GM11168 (cell line): ENCODE data around the gene ATXN7L1.
"Not testable (repeated sequence)": the region's sequence is repeated elsewhere in the genome, so short reads cannot be mapped to it uniquely, and the experiment has no call there.

Experiments used
- in situ Hi-C: fragments of 300-500 bp; cut with MboI; formaldehyde crosslinking; loops from one replicate; pipeline ENCODE4 v1.12.0; 2022; ENCODE audit warnings: low sequenced_read_pairs; ENCODE audit not compliant: unreplicated experiment

The ATXN7L1 gene

DNA sequence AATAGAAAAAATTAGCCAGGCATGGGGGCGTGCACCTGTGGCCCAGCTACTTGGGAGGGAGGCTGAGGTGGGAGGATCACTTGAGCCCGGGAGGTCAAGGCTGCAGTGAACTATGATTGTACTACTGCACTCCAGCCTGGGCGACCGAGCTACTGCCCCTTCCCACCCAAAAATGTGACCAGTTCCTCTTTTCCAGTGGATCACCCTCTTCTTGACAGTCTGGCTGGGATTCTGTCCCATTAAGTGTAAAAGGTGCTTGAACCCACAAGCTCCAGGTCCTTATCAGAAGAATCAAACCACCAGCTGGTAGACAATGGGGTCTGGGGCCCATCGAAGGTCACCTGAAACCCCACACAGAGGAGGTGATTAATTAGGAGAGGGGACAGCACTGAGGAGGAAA is 14.1 kb downstream of the ATXN7L1 start:
- in situ Hi-C loops = no loop called here

- in situ Hi-C loops = no loop called here
These were observed 15.2 kb downstream of the ATXN7L1 start for GRCh38 chr7:105861224-105861623.

DNA sequence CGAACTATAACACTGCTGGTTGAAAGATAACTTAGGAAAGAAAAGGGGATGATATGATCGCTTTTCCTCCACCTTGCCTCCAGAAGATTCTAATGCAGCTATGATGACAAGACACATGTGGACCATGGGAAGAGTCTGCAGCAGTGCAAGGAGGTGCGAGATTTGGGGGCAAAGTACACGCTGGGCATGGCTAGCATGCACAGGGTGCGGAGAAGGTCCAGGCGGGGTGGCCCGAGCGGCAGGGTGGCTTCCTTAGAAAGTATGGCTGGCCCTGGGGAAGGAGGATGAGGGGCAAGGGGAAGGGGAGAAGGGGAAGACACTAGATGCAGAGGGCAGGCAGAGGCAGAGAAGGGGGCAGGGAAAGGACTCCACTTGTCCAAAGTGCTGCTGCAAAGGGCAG is 15.6 kb downstream of the ATXN7L1 start:
- in situ Hi-C loops = no loop called here

GRCh38 chr7:105857009-105857952 is 19.1 kb downstream of the ATXN7L1 start:
- in situ Hi-C loops = no loop called here

- in situ Hi-C loops = no loop called here
These were observed 21.9 kb downstream of the ATXN7L1 start for GRCh38 chr7:105854498-105854897.

DNA sequence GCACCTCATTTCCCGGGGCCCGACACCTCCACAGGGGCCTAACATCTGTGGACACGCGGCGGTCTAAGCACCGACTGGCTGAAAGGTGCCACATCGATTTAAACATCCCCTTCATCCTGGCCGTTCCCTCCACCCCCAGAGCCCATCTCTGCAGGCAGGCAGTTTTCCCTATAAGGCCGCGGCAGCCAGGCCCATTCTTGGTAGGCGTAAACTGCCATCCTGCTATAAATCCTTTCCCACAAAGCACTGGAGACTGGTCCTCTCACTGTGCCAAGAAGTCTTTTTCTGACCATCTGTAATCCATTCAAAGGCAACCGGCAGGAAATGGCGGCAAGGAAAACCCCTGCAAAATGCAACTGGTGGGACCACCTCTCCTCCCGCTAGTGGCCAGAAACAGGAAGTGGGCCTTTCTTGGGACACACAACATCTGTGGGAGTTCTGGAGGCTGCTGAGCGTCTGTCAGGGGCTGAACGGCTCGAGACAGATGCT is 22.4 kb downstream of the ATXN7L1 start:
- in situ Hi-C loops = no loop called here

GRCh38 chr7:105851064-105851463 is 25.3 kb downstream of the ATXN7L1 start:
- in situ Hi-C loops = no loop called here

GRCh38 chr7:105849122-105849855 is 27.1 kb downstream of the ATXN7L1 start:
- in situ Hi-C loops = no loop called here

DNA sequence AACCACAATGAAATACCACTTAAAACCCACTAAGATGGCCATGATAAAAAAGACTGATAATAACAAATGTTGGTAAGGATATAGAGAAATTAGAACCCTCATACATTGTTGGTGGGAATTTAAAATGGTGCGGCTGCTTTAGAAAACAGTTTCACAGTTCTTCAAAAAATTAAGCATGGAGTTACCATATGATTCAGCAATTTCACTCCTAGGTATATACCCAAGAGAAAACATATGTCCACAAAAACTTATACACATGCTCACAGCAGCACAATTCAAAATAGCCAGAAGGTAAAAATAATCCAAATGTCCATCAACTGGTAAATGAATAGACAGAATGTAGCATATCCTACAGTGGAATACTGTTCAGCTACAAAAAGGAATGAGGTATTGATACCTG is 30.0 kb downstream of the ATXN7L1 start:
- in situ Hi-C loops = no loop called here

DNA sequence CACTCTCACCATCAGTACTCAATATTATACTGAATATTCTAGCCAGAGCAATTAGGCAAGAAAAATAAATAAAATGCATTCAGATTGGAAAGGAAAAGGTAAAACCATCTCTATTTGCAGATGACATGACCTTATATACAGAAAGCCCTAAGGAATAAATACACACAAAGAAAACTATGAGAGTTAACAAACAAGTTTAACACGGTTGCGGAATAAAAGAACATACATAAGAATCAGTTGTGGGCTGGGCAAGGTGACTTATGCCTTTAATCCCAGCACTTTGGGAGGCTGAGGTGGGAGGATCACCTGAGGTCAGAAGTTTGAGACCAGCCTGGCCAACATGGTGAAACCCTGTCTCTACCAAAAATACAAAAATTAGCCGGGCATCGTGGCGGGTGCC is 31.7 kb downstream of the ATXN7L1 start:
- in situ Hi-C loops = not testable (repeated sequence)

GRCh38 chr7:105841866-105842265 is 34.5 kb downstream of the ATXN7L1 start:
- in situ Hi-C loops = no loop called here

- in situ Hi-C loops = no loop called here
These were observed 35.2 kb downstream of the ATXN7L1 start for GRCh38 chr7:105840981-105841749.

DNA sequence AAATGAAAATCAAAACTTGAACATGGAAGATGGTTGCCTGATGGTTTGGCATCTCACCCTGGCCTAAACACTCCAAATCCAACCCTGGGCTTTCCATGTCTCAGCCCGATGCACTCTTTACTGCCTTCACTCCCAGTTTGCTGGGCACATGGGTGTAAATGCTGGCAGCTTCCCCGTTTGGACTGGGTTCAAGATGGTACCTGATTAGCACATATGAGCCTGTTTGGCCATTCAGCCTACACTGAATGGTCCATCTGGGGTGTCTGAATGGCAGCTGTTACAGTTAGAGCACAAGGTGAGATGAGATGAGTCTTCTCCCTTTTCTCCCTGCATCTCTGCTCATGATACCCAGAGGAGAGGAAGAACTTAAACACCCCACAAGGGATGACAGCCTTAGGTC is 37.1 kb downstream of the ATXN7L1 start:
- in situ Hi-C loops = no loop called here

GRCh38 chr7:105838627-105839231 is 37.7 kb downstream of the ATXN7L1 start:
- in situ Hi-C loops = no loop called here

DNA sequence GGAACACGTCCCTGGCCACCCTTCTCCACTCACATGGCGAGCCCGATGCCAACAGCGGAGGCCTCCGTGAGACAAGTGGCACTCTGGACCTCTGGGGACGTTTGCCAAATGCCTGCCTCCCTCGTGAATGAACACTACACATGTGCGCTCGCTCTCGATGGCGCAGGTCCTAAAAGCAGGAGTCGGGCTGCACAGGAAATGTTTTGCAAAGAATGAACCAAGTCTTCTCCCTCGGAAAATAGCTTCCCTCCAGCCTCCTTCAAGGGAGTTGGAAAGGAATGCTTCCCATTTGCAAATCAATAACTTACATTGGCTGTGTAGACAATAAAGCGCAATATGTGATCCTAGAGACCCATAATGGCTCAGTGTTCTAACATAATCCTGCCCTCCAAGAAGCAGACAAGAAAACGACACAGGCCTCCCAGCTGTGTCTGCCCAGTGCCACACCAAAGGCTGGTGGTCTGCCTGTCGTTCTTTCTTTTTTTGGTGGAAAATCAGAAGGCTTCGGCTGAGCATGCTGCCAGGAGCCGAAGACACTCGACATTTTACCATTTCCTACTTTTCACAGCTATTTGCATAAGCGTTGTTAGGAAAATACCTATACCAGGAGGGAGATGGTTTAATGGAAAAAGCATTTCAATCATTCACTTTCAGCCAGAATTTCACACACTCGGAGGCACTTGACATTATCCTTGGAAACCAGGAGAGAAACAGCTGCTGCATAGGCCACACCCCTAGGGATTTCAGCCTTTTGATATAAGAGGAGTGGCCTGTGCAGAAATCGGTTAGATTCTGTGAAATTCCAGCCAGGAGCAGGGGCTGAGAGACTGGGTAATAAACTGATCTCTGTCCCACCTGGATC is 38.4 kb downstream of the ATXN7L1 start:
- in situ Hi-C loops = no loop called here

DNA sequence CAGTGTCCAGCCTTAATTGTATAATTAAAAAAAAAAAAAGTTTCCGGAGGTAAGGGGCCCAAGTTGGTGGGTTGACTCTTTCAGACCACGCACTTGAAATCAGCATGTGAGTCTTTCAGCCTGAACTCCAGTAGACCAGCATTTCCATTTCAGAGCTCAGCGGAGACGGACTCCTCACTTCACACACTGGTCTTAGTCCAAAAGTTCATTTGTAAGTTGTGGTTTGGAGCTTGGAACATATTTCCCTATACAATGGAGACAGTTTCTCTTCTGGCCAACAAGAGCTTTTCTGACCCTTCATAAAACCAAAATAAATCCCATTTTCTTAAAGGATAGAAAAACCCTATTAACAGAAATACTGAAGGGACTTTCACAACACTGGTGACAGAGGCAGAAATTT is 41.0 kb downstream of the ATXN7L1 start:
- in situ Hi-C loops = no loop called here

DNA sequence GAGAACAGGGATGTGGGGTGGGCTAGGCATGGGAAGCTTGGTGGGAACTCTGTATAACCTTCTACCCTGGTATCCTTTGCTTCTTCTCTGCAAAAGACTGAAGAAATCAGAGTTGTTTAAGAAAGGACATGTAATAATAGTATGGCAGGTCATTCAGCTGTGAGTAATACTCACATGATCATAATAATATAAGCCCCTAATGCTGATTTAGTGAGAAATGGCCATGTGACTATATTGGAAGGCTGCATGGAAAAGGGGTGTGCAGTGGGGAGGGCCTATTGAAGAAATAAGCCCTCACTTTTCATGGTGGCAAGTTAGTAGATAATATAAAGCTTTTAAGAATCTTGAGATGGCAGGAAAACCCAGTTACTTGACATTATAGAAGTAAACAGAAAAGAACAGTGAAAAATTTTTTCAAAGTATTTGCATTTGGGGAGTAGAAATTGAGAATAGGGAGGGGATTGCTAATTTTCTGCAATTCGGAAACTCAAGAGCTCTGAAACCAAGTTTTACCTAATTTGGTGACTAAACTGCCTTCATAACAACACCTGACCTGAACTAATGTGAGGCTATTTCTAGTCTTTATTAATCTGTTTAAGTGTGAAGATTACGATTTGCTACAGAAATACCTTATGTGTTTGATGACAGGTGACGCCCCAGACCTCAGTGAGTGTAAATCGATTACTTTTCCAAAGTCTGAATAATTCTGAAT is 44.4 kb downstream of the ATXN7L1 start:
- in situ Hi-C loops = no loop called here

- in situ Hi-C loops = no loop called here
These were observed 45.1 kb downstream of the ATXN7L1 start for GRCh38 chr7:105831302-105831620.
